Dendritic cell treated with granulocyte-macrophage colony-stimulating factor and Interleukin-4, amounts not matched to agents 40 ng/mL and 50 ng/mL, for 4 days (primary cell): ENCODE results near the gene ERBB4.

Source experiments
- H3K27ac Mint-ChIP-seq: one replicate; pipeline ENCODE4 v1.8.0; 2022; ENCODE audit warnings: mild to moderate bottlenecking, mixed read lengths
- H3K27me3 Mint-ChIP-seq: one replicate; pipeline ENCODE4 v1.8.0; 2022; ENCODE audit warnings: mild to moderate bottlenecking, mixed read lengths
- H3K36me3 Mint-ChIP-seq: one replicate; pipeline ENCODE4 v1.8.0; 2022; ENCODE audit warnings: low read depth, mixed read lengths
- H3K4me1 Mint-ChIP-seq: one replicate; pipeline ENCODE4 v1.8.0; 2022; ENCODE audit warnings: low read depth, mixed read lengths
- H3K4me3 Mint-ChIP-seq: one replicate; pipeline ENCODE4 v1.8.0; 2022; ENCODE audit warnings: mild to moderate bottlenecking, moderate library complexity, mixed read lengths
- H3K9me3 Mint-ChIP-seq: one replicate; pipeline ENCODE4 v1.8.0; 2022; ENCODE audit warnings: mixed read lengths
- intact Hi-C: fragments of 100-400 bp; cut with micrococcal nuclease; formaldehyde crosslinking; loops from one replicate; pipeline ENCODE4 v1.15.0; 2022

ERBB4 gene

DNA sequence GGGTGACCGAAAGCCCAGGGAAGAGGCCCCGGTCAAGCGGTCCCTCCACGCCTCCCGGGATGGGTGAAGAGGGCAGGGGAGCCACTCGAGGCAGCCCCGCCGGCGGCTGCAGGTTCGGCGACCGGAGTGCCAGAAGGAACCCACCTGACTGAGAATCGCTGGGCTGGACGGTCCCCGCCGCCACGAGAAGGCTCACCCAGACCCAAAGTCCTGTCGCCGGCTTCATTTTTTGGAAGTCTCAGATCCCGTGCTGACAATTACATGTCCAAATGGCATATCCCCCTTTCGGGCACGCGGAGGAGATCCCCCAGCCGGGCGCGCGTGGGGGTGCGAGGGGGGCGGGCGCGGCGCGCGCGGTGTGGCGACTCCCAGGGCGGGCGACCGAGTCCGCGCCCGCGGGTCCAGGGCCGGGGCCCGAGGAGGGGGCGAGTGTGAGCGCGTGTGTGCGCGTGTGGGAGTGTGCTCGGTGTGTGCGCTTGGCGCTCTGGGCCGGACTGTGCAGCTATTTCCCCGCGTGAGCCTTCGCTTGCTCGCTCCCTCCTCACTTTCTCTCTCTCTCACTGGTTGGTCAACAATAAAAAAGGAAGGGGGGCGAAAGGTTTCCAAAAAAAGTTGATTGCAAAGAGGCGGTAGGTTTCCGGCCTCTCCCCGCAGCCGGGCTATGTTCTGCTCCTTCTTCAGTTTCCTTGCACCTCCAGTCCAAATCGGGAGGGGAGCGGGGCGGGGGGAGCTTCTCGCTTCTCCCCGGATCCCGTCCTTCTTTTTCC is at the start of gene ERBB4:
TSS of gene ERBB4 (minus strand) at position 498 of the 767 bp plus-strand sequence. CDS start at position 226, 272 bp downstream.
- intact Hi-C loops, result no loop called here
- peaks cover 71% of the 10 kb centered on the region for H3K27me3 Mint-ChIP-seq
- no peak within 1 kb of the TSS for H3K27ac Mint-ChIP-seq
- H3K9me3 Mint-ChIP-seq, result no peaks in the 10 kb centered on the region
- peak within 1 kb of the TSS; percentile 68 for H3K4me3 Mint-ChIP-seq
- H3K4me1 Mint-ChIP-seq, result peaks cover 19% of the 10 kb centered on the region
- H3K36me3 Mint-ChIP-seq, result no peaks in the 10 kb centered on the region

DNA sequence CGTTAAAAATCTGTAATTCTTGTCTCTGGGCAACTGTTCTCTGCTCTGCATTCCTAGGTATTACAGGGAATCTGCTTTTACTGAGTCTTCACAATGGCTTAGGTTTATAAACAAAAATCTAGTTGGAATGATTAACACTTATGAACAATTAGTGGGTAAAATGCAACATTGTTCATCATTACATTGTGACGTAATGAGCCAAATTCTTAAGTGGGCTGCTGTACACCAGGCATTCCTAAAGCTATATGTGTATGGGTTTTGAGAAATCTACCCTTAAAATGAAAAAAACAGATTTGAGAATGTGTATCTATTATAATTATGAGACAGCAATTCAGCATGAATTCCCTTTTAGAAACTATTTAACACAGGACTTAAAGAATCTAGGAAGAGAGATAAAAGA is 41.5 kb upstream of the ERBB4 start:
- no peaks in the 10 kb centered on the region for H3K36me3 Mint-ChIP-seq
- no peaks in the 10 kb centered on the region for H3K4me1 Mint-ChIP-seq
- intact Hi-C loops, result no loop called here
- H3K4me3 Mint-ChIP-seq, result no peak overlapping the region
- no peaks in the 10 kb centered on the region for H3K9me3 Mint-ChIP-seq
- no peak overlapping the region for H3K27ac Mint-ChIP-seq
- H3K27me3 Mint-ChIP-seq, result no peaks in the 10 kb centered on the region

DNA sequence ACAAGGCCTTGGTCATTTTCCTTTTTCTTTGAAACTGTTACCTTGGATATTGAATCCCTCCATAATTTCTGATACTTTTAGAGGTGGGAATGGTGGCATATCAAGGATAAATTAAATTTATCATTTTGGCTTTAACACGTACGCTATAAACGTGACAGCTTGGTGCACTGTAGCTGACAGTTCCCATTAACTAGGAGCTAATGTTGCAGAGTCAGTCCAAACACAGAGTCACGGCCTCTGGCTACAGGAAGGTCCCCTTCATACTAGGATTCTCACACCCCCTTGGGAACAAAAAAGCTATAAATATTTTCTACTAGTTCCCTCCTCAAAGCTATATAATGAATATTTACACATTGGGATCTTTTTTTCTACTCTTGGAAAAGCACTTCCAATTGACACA is 17.7 kb upstream of the ERBB4 start:
- Mint-ChIP-seq H3K27ac (no peak overlapping the region), H3K4me3 (no peak overlapping the region), H3K27me3 (peaks cover 2% of the 10 kb centered on the region), H3K36me3 (no peaks in the 10 kb centered on the region), H3K4me1 (no peaks in the 10 kb centered on the region), H3K9me3 (no peaks in the 10 kb centered on the region)
- intact Hi-C loops, result no loop called here

DNA sequence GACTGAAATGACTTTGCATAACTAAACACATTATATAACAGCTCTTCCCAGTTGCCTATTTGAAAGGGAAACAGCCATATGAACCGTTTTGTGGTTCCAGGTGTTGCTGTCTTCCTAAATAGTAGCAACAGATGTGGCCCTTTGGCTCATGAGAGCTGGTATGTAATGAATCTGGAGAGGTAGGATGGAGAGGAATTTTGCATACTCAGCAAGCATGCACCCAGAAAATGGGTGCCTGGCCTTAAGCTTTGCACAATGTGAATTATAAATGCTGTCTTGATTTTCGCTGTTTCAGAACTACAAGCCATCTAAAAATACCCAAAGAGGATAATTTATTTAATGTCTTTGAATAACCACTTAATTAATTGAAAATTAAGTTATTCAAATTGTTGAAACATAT is 15.6 kb upstream of the ERBB4 start:
- Mint-ChIP-seq H3K27ac (no peak overlapping the region), H3K36me3 (no peaks in the 10 kb centered on the region), H3K9me3 (no peaks in the 10 kb centered on the region), H3K27me3 (peaks cover 2% of the 10 kb centered on the region), H3K4me1 (no peaks in the 10 kb centered on the region), H3K4me3 (no peak overlapping the region)
- intact Hi-C loops, result no loop called here

DNA sequence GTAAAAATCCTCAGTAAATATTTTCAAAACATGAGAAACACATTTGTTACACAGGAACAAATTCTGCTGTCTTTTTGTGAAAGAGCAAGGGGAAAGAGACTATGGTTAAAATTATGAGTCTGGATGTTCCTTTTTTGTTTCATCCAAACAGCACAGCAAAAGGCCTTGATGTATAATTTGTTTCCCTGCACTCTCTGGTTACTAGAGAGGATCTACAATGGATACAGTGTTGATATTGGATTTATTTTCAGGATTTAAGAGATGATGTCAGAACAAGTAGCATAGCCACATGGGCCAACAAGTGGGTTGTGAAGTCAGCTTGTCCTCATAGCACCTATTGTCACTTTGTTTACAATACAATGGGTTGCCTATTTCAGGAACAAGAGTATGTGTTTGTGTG is 11.3 kb upstream of the ERBB4 start:
- intact Hi-C loops, result no loop called here

DNA sequence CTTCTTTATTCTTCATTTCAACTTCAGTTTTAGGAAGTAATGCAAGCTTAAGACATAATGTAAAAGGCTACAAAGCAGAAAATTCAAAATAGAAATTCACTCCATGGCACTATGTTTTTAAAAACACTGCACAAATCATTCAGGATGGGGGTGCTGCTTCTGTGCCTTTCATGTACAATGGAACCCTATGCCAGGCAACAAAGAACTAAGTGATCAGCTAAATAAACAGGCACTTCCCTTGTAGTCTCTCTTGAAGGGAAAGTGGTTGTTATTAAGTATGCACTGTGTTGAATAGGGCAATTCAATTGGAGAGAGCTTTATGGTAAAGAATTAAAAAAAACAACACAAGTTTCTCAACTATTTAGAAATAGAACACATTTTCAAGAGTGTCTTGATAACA is 10.9 kb upstream of the ERBB4 start:
- Mint-ChIP-seq H3K4me1 (no peaks in the 10 kb centered on the region), H3K9me3 (no peaks in the 10 kb centered on the region), H3K4me3 (no peak overlapping the region), H3K27ac (no peak overlapping the region), H3K27me3 (no peaks in the 10 kb centered on the region), H3K36me3 (no peaks in the 10 kb centered on the region)
- intact Hi-C loops, result no loop called here

More for the DNA sequence above, 11.3 kb upstream of the ERBB4 start:
- no peaks in the 10 kb centered on the region for H3K36me3 Mint-ChIP-seq
- peaks cover 2% of the 10 kb centered on the region for H3K27me3 Mint-ChIP-seq
- no peaks in the 10 kb centered on the region for H3K4me1 Mint-ChIP-seq
- no peak overlapping the region for H3K4me3 Mint-ChIP-seq
- H3K27ac Mint-ChIP-seq, result no peak overlapping the region
- H3K9me3 Mint-ChIP-seq, result no peaks in the 10 kb centered on the region

DNA sequence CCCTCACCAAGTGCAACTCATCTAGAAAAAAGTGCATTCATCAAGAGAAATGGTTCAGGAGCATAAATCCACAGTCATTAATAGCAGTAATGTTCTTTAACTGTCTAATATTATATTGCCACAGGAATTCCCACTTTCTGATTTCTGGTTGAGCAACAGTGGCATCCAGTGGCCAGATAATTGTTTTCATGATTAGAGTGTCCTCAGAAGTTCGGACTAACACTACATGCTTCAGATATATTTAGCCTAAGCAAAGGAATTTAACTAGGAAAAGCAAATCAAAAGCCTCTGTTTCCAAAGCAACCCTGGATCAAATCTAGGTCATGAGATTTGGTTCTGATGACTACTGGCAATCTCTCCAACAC is 9.8 kb upstream of the ERBB4 start:
- no peaks in the 10 kb centered on the region for H3K36me3 Mint-ChIP-seq
- no peaks in the 10 kb centered on the region for H3K9me3 Mint-ChIP-seq
- no peaks in the 10 kb centered on the region for H3K4me1 Mint-ChIP-seq
- H3K27me3 Mint-ChIP-seq, result no peaks in the 10 kb centered on the region
- H3K4me3 Mint-ChIP-seq, result no peak overlapping the region
- no peak overlapping the region for H3K27ac Mint-ChIP-seq
- intact Hi-C loops, result no loop called here

DNA sequence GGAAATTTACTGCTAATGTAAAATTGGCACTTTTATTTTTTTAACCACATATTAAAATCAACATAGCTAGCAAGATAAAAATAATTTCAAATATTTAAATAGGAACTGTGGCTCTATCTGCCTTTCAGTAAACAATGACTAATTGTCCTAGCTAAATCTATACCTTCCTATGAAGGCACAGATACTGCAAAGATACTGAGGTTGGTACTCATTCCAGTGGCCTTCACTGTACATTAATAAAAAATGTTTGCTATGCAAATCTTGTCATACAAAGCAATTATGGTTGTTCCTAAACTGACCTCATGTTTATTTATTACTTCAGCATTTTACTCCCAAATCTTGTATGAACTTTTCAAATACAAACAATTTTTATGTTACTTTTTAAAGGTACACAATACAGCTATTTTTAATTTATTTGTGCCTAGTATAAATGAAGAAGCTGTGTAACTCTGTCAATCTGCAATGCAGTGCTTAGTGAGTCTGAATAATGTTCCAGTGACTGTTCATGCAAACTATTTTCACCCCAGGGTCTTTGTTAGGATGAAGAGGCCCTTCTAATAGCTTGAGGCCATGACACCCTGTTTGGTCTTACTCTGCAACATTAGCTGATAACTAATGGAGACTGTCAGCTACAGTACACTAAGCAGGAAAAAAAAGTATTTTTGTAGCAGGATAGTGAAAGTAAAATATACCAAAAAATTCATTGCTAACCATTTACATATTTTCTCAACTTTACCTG is 9.3 kb upstream of the ERBB4 start:
- H3K4me3 Mint-ChIP-seq, result no peak overlapping the region
- H3K4me1 Mint-ChIP-seq, result no peaks in the 10 kb centered on the region
- no peaks in the 10 kb centered on the region for H3K9me3 Mint-ChIP-seq
- intact Hi-C loops, result no loop called here
- H3K36me3 Mint-ChIP-seq, result no peaks in the 10 kb centered on the region
- H3K27ac Mint-ChIP-seq, result no peak overlapping the region
- H3K27me3 Mint-ChIP-seq, result peaks cover 3% of the 10 kb centered on the region

DNA sequence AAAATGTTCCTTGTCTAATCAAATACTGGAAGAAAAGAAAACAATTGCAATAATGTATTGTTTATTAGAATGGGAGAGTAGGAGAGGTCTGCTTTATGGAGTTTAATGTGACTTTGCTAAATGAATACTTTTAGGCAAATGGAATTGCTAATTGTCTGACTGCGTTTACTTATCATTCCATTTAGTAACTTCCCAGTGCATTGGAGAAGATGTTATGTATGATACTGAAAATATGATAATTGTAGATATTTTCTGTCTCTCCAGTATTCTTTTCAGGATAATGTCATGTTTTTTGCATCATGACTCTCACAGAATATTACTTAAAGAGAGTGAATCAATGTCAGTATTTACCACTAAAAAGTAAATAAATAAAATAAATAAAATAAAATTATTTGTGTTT is 8.1 kb upstream of the ERBB4 start:
- intact Hi-C loops, result no loop called here
- no peaks in the 10 kb centered on the region for H3K4me1 Mint-ChIP-seq

DNA sequence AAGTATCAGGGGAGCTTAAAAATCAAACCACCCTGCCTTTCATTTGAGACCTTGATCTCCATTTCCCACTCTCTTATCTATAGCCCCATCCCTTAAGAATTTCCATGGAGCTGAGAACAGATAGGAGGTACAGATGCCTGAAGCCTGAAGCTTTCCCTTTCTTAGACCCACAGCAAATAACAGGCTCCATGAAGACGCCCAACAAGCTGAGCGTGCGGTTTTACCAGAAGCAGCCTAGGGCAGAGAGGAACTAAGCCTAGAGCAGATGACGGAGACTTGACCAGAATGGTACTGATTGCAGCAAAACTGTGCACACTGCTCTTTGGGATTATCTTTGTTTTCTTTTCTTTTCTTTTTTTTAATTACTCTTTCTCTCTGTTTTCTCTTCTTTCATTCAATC is 1.7 kb upstream of the ERBB4 start:
- peaks cover 19% of the 10 kb centered on the region for H3K4me1 Mint-ChIP-seq
- H3K27me3 Mint-ChIP-seq, result peaks cover 66% of the 10 kb centered on the region
- no peak overlapping the region for H3K4me3 Mint-ChIP-seq
- intact Hi-C loops, result no loop called here
- no peaks in the 10 kb centered on the region for H3K36me3 Mint-ChIP-seq
- no peak overlapping the region for H3K27ac Mint-ChIP-seq
- H3K9me3 Mint-ChIP-seq, result no peaks in the 10 kb centered on the region

More for the DNA sequence above, 8.1 kb upstream of the ERBB4 start:
- H3K27me3 Mint-ChIP-seq, result peaks cover 9% of the 10 kb centered on the region
- H3K36me3 Mint-ChIP-seq, result no peaks in the 10 kb centered on the region
- no peaks in the 10 kb centered on the region for H3K9me3 Mint-ChIP-seq
- H3K4me3 Mint-ChIP-seq, result no peak overlapping the region
- no peak overlapping the region for H3K27ac Mint-ChIP-seq

DNA sequence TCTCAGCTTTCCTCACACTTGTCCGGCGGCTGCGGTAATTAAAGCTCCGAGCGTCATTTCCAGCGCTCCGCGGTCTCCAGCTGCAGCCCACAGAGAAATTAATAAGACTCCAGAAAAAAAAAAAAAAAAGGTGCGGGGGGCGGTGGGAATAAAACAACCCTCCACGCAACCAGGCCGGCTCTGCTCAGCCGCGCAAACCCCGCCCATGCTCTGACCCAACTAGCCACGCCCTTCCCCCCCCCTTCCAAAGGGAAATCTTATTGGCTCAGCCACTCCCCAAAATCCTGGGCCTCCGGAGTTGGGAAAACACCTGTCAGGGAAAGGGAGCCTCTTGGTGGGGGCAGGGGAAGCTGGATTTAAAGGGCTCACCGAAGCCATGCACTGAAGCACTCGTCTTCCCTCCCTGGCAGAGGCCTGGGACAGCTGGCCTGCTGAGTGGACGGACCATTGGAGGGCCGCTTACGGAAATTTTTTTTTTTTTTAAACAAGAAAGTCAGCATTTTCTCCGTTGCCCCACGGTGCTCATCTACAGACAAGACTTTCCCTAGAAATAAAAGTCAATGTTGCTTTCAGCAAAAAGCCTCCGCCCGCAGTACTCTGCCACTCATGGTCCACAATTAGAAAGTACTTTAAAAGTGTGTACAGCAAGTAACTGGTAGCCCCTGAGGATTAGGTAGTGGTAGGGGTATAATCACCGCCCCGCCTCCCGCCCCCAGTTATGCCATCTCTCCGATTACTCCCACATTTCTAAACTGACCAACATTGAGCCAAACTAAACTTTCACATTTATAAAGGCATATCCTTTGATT is 674 bp upstream of the ERBB4 start:
- intact Hi-C loops, result no loop called here

DNA sequence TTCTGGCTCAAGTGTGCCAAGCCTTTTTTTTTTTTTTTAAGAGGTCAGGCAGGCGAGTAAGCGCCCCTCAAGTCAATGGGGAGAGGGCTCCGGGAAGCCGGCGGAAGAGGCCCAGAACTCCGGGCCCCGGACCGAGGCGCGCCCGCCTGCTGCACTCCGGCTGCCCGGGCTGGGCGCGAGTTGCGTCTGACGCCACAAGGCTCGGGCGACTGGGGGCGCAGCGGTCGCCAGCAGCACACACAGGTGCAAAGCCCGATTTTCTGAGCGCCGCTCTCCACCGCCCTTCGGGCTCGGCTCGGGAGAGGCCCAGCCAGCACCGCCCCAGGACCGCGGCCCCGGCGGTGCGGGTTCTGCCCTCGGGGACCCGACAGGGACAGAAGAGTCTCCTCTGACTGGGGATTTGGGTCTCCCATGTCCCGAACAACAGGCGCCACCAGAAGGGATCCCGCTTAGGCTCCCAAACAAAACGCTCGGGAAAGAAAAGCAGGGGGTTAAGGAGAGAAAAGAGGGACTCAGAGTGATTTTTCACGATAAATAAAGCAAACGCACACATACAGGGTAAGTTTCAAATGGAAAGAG is 787 bp downstream of the ERBB4 start:
- intact Hi-C loops, result no loop called here
- no peak overlapping the region for H3K27ac Mint-ChIP-seq
- peaks cover 19% of the 10 kb centered on the region for H3K4me1 Mint-ChIP-seq
- peak overlapping the region; percentile 28 for H3K4me3 Mint-ChIP-seq
- no peaks in the 10 kb centered on the region for H3K36me3 Mint-ChIP-seq
- H3K9me3 Mint-ChIP-seq, result no peaks in the 10 kb centered on the region
- H3K27me3 Mint-ChIP-seq, result peaks cover 68% of the 10 kb centered on the region

More for the DNA sequence above, 674 bp upstream of the ERBB4 start:
- H3K36me3 Mint-ChIP-seq, result no peaks in the 10 kb centered on the region
- H3K4me1 Mint-ChIP-seq, result peaks cover 19% of the 10 kb centered on the region
- no peaks in the 10 kb centered on the region for H3K9me3 Mint-ChIP-seq
- H3K27me3 Mint-ChIP-seq, result peaks cover 69% of the 10 kb centered on the region
- H3K27ac Mint-ChIP-seq, result no peak overlapping the region
- H3K4me3 Mint-ChIP-seq, result peak overlapping the region; percentile 68

DNA sequence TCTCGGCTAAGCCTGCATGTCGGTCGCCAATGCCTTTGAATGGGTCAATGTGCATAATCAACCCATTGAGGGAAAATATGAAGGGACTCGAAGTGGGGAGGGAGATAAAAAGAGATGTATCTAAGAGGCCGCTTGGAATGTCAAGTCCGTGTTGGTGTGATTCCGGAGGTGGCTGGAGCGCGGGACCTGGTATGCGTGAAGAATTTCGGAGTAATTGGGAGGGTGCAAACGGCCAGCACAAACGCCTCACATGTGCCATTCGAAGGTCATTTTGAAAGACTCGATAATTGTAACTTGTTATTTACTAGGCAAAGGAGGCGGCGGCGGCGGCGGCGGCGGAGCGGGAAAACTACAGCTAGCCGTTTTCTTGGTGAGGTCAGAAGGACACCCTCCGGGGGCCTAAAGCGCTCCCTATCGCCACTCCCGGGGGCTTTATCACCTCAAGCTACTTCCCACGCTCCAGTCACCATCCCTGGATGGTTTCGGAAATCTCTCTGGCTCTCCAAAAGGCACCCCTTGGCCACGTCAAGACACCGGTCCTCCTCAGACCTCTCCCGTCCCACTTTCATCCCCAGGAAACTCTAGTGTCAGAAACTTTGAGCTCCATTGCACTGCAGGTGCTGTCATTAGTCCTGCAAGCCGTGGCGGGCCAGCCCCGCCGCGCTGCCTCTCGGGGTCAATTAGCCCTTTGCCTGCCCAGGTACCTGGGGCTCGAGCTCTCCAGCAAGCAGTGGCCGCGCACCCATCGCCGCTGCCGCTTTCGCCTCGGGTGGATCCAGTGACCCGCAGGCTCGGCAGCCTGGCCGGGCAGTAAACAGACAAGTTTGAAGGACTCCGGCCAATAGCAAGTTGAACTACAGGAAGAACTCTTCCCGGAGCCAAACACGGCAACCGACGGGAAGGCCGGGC is 1.5 kb downstream of the ERBB4 start:
- no peaks in the 10 kb centered on the region for H3K9me3 Mint-ChIP-seq
- intact Hi-C loops, result no loop called here
- no peaks in the 10 kb centered on the region for H3K36me3 Mint-ChIP-seq
- H3K27me3 Mint-ChIP-seq, result peaks cover 66% of the 10 kb centered on the region
- no peak overlapping the region for H3K27ac Mint-ChIP-seq
- peaks cover 19% of the 10 kb centered on the region for H3K4me1 Mint-ChIP-seq
- peak overlapping the region; percentile 25 for H3K4me3 Mint-ChIP-seq
